Posterior vena cava (tissue), 2 donors: ENCODE data around the gene HES4. TPM values are rescaled to one million over a fixed set of nuclear protein-coding genes. Genes with fewer than 3 reads are reported as not detected.
A peak's percentile ranks its signal among the peaks of the same experiment; 100 is the strongest.
"Not testable (repeated sequence)": the region's sequence is repeated elsewhere in the genome, so short reads cannot be mapped to it uniquely, and the experiment has no call there.

Source experiments
- DNase-seq: peaks from one replicate; pipeline ENCODE4 v3.0.0-alpha.2; 2020; ENCODE audit warnings: low spot score
- intact Hi-C, 2 donors: fragments of 100-400 bp; cut with DNase I; formaldehyde crosslinking; loops; one replicate each; pipeline versions ENCODE4 v1.14.1 to v1.14.2; 2022 to 2023
- total RNA-seq, 2 donors: library from RNA; stranded (reverse); fragmentation: NEBNext Ultra II Directional; extraction: Animal tissue kit (Norgen Biotek cat#: 25700); gene quantifications; one replicate each; pipeline ENCODE4 v1.2.1, GENCODE V29; 2021
- donor health status: DM: yes; HTN: yes; CAD: no.
- donor health status: DM: yes; HTN: yes; CAD: no.

The HES4 gene
- total RNA-seq, 2 donors from 2014 or later: 53.5 to 54.4 TPM

DNA sequence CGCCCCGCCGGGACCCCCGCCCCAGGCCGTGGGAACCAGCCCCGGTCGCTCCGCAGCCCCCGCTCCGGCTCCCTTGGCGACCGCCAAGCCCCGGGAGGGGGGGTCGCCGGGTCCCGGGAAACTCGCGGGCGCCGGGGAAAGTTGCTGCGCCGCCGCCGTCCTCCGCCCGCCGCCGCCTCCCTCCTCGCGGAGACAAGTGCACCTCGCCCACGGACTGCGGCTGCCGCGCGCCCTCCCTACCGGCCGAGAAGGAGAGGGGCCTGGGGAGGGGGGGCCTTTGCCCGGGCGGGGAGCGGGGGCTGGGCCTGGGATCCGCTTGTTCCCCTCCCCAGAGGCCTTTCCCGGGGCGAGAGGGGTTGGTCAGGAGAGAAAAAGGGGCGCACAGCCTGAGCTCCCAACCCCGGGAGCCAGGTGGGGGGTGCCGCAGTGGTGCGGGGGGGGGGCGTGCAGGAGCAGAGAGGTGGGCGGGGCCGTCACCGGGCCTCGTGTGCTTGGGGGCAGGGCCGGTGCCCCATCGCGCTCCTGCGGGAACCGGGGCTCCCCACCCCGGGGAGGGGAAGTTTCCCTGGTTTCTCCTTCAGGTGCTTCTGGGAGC lies 20.6 kb upstream of the HES4 start:
- no peak for DNase-seq
- intact Hi-C loops: no loop called here

GRCh38 chr1:1020000-1020404 lies 20.1 kb upstream of the HES4 start, which contains the start of gene AGRN:
Gene AGRN, plus strand, starts transcription at chr1:1020120. Its CDS starts 53 bp downstream, at chr1:1020173.
- DNase-seq: no peak
- intact Hi-C loops: no loop called here

GRCh38 chr1:1019122-1019999 lies 19.5 kb upstream of the HES4 start:
- intact Hi-C loops: no loop called here
- DNase-seq: peak; percentile 94

GRCh38 chr1:1018321-1018685 lies 18.4 kb upstream of the HES4 start:
- DNase-seq, intact Hi-C loops: not testable (repeated sequence)

DNA sequence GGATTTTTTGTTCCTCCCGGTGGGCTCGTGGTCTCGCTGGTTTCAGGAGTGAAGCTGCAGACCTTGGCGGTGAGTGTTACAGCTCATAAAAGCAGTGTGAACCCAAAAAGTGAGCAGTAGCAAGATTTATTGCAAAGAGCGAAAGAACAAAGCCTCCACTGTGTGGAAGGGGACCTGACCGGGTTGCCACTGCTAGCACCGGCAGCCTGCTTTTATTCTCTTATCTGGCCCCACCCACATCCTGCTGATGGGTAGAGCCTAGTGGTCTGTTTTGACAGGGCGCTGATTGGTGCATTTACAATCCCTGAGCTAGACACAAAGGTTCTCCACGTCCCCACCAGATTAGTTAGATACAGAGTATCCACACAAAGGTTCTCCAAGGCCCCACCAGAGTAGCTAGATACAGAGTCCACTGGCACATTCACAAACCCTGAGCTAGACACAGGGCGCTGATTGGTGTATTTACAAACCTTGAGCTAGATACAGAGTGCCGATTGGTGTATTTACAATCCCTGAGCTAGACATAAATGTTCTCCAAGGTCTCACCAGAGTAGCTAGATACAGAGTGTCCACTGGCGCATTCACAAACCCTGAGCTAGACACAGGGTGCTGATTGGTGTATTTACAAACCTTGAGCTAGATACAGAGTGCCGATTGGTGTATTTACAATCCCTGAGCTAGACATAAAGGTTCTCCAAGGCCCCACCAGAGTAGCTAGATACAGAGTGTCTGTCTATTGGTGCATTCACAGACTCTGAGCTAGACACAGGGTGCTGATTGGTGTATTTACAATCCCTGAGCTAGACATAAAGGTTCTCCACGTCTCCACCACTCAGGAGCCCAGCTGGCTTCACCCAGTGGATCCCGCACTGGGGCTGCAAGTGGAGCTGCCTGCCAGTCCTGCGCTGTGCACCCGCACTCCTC lies 17.8 kb upstream of the HES4 start:
- DNase-seq, intact Hi-C loops: not testable (repeated sequence)

DNA sequence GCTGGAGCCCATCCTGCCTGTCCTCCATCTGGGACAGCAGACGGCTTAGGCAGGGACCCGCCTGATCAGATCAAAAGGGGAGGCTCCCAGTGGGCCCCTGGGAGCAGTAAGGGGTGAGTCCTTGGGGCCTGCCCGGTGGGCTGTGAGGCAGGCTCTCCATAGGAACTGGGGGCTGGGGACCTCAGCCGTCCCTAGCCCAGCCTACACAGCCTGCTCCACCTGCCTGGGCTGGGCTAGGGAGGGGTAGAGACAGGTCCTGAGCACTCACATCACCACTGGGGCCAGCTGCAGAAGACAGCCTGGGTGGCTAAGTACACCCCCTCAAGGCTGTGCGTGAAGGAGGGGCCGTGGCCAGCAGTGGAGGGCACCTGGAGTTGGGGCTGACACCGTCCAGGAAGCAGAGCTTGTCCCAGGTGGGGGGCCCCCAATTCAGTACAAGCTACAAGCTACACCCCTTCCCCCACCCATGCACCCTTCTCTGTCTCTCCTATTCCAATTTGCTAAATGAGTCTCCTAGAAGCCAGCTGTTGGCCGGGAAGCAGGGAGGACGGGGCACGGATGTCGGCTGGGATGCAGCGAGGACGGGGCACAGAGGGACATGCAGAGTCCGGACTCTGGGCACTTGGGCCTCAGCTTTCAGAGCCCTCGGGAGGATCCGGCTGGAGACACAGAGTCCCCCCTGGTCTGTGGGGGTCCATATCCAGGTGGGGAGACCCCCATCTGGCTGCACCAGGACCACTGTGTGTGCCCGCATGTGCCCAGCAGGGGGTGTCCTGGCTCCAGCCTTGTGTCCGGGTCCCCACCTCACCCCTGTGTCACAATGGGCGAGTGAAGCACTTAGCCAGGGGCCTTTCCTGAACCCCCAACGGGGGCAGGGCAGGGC lies 15.1 kb upstream of the HES4 start:
- peak; percentile 70 for DNase-seq

GRCh38 chr1:1013922-1014648 lies 14.2 kb upstream of the HES4 start:
- intact Hi-C loops: no loop called here
- DNase-seq: peak; percentile 81

More for the DNA sequence above, 15.1 kb upstream of the HES4 start:
- intact Hi-C loops: no loop called here

GRCh38 chr1:1013105-1013921 lies 13.4 kb upstream of the HES4 start, which contains the start of gene ISG15:
Gene ISG15, plus strand, starts transcription at chr1:1013497. Its CDS starts 77 bp downstream, at chr1:1013574.
- intact Hi-C loops: no loop called here

GRCh38 chr1:1012736-1013104 lies 12.8 kb upstream of the HES4 start:
- intact Hi-C loops, DNase-seq: not testable (repeated sequence)

More at GRCh38 chr1:1013105-1013921, 13.4 kb upstream of the HES4 start, which contains the start of gene ISG15:
- peak; percentile 97 for DNase-seq

GRCh38 chr1:1011396-1011949 lies 11.6 kb upstream of the HES4 start:
- intact Hi-C loops: no loop called here

DNA sequence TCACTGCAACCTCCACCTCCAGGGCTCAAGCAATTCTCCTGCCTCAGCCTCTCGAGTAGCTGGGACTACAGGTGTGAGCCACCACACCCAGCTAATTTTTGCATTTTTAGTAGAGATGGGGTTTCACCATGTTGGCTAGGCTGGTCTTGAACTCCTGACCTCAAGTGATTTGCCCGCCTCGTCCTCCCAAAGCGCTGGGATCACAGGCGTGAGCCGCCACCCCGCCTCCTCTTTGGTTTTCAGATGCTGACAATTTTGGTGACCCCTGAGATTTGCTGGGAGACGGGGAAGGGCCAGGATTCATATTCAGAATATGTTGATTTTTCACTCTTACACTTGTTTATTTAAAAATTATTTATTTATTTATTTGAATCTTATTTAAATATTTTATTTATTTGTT lies 10.2 kb upstream of the HES4 start:
- intact Hi-C loops, DNase-seq: not testable (repeated sequence)

More at GRCh38 chr1:1011396-1011949, 11.6 kb upstream of the HES4 start:
- no peak for DNase-seq

DNA sequence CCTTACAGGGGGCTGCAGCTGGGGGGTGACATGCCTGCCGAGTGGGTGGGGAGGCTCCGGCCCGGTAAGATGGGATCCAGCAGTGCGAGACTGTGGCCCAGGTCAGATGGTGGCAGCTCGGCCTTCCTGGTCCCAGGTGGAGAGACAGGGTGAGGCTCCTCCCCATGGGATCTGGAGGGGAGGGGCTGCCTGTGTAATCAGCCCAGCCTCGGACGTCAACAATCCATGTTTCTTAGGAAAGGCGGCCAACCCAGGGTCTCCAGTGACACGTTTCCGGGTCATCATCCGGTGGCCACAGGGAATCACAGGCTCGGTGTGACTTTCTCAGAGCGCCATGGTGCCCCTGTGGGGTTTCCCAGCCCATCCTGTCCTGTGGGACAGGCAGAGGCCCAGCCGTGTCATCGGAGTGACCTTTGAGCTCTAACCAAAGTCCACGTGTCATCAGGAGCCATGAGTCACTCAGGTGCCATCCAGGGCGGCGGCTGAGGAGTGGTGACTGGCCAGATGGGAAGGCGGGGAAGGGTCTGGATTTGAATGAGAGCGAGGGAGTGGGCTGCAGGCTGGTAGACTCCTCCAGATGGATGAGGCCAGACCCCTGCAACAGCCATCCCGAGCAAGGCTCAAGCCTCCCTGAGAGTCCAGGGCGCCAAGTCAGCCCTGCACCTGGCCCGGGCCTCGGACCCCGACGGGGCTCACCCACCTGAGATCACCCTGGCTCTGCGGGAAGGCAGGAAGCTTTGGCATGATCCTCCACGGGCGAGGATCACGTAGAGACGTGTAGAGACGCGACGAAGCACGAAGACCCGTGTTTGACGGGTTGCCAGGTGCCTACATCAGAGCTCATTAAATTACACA lies 6.6 kb upstream of the HES4 start:
- DNase-seq: no peak
- intact Hi-C loops: no loop called here

GRCh38 chr1:1005774-1006304 lies 5.9 kb upstream of the HES4 start:
- intact Hi-C loops: no loop called here
- no peak for DNase-seq

- no peak for DNase-seq
- intact Hi-C loops: no loop called here
Measured at GRCh38 chr1:1004780-1005697, 5.1 kb upstream of the HES4 start.

DNA sequence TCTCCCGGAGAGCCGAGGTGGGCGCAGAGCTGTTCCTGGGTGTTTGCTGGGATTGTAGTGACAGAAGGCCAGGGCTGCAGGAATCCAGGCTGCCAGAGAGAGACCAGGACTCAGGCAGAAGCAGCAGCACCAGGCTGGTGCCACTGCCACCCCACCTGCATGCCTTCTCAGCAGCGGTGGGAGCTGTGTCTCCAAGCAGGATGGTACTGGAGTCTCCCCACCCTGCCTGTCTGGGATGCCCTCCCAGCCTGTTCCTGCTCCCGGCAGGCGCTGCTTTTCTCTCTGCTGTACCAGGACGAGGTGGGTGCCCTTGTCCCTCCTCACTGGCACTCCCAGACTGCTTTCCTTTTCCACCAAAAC lies 4.5 kb upstream of the HES4 start:
- intact Hi-C loops: no loop called here
- DNase-seq: no peak
